H54 (cell line): ENCODE data around the gene UBL4B.

Experiments
- DNase-seq: peaks from one replicate; pipeline ENCODE4 v3.0.0; 2011; ENCODE audit warnings: low spot score, mixed read lengths; ENCODE audit not compliant: insufficient read length
- FAIRE-seq: peaks from 3 replicates; lab custom pipeline; 2011; peaks lifted over from hg19 to GRCh38; lab: Jason Lieb, UNC
- POLR2A ChIP-seq: IDR thresholded peaks from 2 replicates; pipeline ENCODE4 v1.6.1; 2011; ENCODE audit warnings: low read depth, mild to moderate bottlenecking, low read length

The UBL4B gene

GRCh38 chr1:110114173-110114572 is 1.9 kb downstream of the UBL4B start:
- no peak for TF ChIP-seq POLR2A
- DNase-seq (no peak), FAIRE-seq (no peak)

DNA sequence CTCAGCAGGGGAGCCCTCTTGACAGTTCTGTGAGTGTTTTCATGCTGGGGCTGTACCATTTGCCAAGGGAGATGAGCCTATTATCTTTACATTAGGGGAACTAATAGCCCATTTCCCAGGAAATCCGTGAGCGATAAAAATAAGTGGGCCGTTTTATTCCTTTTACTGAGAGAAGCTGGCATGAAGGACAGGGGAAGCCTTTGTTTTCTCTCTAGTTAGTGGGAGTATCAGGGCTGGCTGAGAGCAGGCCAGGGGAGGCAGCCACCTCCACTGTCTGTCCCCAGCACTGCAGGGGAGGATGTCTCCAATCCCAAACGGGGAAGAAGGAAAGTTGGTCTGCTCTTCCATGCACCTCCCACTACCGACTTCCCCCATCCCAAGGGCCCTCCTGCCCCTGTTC is 2.5 kb downstream of the UBL4B start:
- DNase-seq (no peak), FAIRE-seq (no peak)

GRCh38 chr1:110118636-110119396 is 6.6 kb downstream of the UBL4B start:
- no peak for TF ChIP-seq POLR2A
- DNase-seq (no peak), FAIRE-seq (no peak)

More for the DNA sequence above, 2.5 kb downstream of the UBL4B start:
- no peak for TF ChIP-seq POLR2A

DNA sequence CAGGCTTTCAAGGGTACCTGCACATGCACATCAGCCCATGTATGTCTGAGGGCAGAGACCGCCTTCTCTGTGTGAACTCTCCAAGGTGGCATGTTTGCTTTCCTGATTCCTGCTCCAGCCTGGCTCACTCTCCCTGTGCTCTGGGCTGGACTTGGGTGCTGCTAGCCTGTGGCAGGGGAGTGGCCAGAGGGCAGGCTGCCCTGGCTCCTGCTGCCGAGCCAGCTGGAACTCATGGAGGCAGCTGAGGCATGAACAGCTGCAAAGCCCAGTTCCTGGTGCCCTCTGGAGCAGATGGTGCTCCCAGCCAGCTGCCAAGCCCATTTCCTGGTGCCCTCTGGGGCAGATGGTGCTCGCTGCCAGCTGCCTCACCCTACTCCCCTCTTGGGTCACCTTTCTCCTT is 7.6 kb downstream of the UBL4B start:
- FAIRE-seq (no peak), DNase-seq (no peak)
- no peak for TF ChIP-seq POLR2A

DNA sequence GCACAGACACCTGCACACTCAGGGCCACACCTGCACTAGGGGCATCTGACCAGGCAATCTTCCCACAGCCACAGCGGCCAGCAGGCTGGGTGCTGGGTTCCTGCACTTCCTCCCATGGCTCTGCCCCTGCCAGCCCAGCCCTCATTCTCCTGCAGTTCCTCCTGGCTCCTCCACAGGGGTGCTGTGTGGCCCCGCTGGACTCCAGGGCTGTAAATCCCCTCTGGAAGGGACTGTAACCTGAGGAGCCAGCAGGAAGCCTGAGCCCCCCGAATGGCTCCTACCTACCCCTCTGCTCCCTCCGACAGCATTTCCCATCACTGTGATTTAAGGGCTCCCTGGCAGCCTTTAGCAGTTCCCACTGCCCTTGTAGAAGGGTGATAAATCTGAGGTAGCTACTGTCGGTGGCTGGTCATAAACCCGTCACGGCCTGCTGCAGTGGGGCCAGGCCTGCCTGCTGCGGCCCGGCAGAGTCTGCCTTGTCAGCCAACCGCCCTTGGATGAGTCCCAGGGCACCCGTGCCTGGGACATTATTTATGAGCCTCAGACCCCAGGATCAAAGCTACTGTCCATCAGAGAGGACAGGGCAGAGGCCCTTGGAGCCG is 8.8 kb downstream of the UBL4B start:
- no peak for TF ChIP-seq POLR2A
- no peak for FAIRE-seq
- DNase-seq, result no peak

GRCh38 chr1:110123224-110123623 is 11.0 kb downstream of the UBL4B start:
- DNase-seq, result no peak
- no peak for FAIRE-seq
- no peak for TF ChIP-seq POLR2A

DNA sequence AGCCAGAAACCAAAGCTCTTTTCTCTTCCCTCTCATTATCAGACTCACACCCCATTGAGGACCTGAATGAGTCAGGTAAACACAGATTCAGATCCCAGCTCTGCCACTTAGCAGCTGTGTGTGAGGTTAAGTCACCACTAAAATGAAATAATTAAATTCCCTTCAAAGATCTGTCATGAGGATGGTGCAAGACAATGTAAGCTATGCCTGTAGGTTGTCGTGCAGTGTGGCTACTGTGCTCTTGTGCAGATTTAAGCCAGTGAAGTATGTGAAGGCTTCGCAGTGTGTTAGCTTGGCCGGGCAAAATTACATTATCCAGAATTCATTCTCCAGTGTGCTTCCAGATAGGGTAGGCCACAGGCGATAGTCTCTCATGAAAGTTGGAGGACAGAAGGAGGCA is 13.6 kb downstream of the UBL4B start:
- TF ChIP-seq POLR2A, result no peak
- DNase-seq, result no peak
- no peak for FAIRE-seq

DNA sequence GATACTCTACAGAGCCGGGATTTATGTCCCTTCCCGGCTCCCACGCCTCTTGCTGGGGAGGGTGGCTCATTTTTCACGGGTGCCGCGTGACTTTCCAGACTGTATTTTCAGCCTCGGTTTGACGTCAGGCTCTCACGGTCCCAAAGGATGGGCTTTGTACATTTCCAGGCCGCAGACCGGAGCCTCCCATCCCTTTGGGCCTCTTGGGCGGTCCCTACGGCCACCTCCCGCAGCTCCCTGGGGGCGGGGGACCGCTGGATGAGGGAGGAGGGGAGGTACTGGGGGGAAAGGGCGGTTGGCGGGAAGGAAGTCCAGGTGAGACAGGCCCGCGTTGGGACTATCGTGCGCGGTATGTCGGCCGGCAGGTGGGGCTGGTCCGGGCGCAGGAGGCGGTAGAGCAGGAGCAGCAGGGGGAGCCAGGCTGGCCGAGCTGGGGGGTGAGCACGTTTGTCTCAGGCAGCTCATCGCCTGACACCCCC is 17.9 kb downstream of the UBL4B start:
- FAIRE-seq (no peak), DNase-seq (no peak)
- TF ChIP-seq POLR2A, result no peak

DNA sequence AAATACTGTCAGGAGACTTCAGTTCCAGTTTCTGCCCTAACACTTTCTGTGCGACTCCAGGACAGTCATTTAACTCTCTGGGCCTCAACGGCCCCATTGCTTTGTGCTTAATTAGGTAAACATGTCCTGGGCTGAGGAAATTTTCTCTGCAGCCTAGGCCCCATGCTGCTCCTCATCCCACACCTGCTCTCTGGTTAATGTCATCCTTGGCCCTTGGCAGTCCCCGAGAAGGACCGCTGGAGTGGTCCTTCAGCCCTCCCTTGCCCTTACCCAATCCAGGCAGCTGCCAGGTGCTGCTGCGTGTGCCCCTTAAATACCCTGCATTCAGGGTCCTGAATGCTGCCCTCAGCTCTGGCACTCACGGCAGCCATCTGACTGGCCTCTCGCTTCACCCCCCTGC is 18.7 kb downstream of the UBL4B start:
- FAIRE-seq (no peak), DNase-seq (no peak)
- no peak for TF ChIP-seq POLR2A

GRCh38 chr1:110132682-110133081 is 20.4 kb downstream of the UBL4B start:
- no peak for FAIRE-seq
- no peak for DNase-seq
- TF ChIP-seq POLR2A, result no peak

GRCh38 chr1:110133436-110133835 is 21.2 kb downstream of the UBL4B start:
- no peak for DNase-seq
- no peak for TF ChIP-seq POLR2A
- FAIRE-seq, result no peak

- no peak for FAIRE-seq
- DNase-seq, result no peak
- no peak for TF ChIP-seq POLR2A
These were observed 21.9 kb downstream of the UBL4B start for GRCh38 chr1:110134050-110134595.

- TF ChIP-seq POLR2A, result no peak
- DNase-seq (no peak), FAIRE-seq (no peak)
These were observed 23.0 kb downstream of the UBL4B start for GRCh38 chr1:110135246-110135645.

DNA sequence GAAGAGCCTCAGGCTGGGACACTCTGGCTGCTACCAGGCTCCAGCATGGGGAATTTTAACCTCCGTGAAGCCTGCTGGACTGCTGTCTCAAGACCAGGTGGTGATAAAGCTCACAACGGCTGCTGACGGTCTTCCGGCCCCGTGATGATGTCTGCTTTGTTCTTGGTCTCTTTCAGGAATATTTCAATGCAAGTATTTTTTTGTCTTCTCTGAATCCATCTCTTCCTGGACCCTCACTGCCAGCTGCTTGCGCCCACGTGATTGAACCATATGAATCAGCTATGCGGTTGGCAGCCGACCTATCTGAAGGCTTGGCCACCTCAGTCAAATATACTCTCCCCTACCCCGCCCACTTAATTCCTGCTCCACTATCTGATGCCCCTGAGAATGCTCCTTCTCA is 23.4 kb downstream of the UBL4B start:
- DNase-seq, result no peak

DNA sequence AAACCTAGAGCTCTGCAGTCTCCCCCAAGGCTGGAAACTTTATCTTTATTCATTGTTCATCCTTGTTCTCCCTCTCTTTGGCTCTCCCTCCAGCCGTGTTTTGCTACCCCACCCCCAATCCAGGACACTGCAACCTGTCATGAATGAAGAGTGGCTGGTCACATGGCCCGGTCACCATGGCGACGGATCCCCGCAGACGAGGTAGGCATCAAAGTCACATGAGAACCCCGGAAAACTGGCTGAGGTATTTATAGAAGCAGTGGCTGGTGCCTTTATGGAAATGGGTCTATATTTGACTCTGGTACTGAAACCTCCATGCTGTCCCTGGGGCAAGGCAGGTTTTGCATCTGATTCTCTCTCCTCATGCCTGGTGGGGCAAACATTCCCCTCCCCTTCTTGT is 24.7 kb downstream of the UBL4B start:
- DNase-seq (no peak), FAIRE-seq (no peak)
- TF ChIP-seq POLR2A, result no peak

More for the DNA sequence above, 23.4 kb downstream of the UBL4B start:
- no peak for FAIRE-seq
- TF ChIP-seq POLR2A, result no peak

GRCh38 chr1:110138956-110139355 is 26.7 kb downstream of the UBL4B start:
- no peak for TF ChIP-seq POLR2A
- FAIRE-seq (no peak), DNase-seq (no peak)
